HepG2 (cell line): Measurements from ENCODE around the gene WDR31. TPM values are rescaled to one million over a fixed set of nuclear protein-coding genes. Genes with fewer than 3 reads are reported as not detected.
A peak's percentile ranks its signal among the peaks of the same experiment; 100 is the strongest.
"Not testable (repeated sequence)": the region's sequence is repeated elsewhere in the genome, so short reads cannot be mapped to it uniquely, and the experiment has no call there.

Experiments
- ATAC-seq: fragments of 200-7000 bp; cut with Tn5 transposase; 3 replicates; pipeline ENCODE4 v1.9.1; 2020; ENCODE audit warnings: mild to moderate bottlenecking, moderate library complexity
- BruUV-seq: library from RNA; stranded (reverse); fragments of 400-500 nt; replicated peaks from 2 replicates; lab custom pipeline; 2021; lab: Mats Ljungman, UMichigan
- CTCF ChIA-PET: fragments of 300-600 bp; formaldehyde crosslinking; extraction: SDS; loops from one replicate; lab custom pipeline; 2021; ENCODE audit warnings: low total read pairs, inconsistent platforms, low intra/inter-chr PET ratio; lab: Yijun Ruan, JAX
- POLR2A ChIA-PET: fragments of 350-600 bp; sonication (Branson Sonifier 250); formaldehyde crosslinking; loops from one replicate; lab custom pipeline; 2020; ENCODE audit warnings: antibody characterized with exemption, inconsistent platforms; lab: Yijun Ruan, JAX
- DNase-seq: peaks from one replicate; pipeline ENCODE4 v3.0.0-alpha.2; 2015; ENCODE audit warnings: low spot score
- FAIRE-seq: peaks from 3 replicates; lab custom pipeline; 2011; peaks lifted over from hg19 to GRCh38; lab: Jason Lieb, UNC
- H2AFZ ChIP-seq: one replicate; pipeline ENCODE4 v1.6.1; 2011; ENCODE audit warnings: low read length, inconsistent platforms
- H3K27ac ChIP-seq: fragments of 300-600 bp; 3 replicates; pipeline ENCODE4 v1.8.0; 2011; ENCODE audit warnings: mixed run types, mild to moderate bottlenecking, mixed read lengths, low read length, inconsistent platforms; ENCODE audit not compliant: insufficient read depth; ENCODE audit errors: extremely low read length
- H3K27me3 ChIP-seq, 2 experiments: fragments of 200-600 bp in 1 of 2; 2 replicates in 1 of 2; 3 replicates in 1 of 2; pipeline versions ENCODE4 v1.6.0 to v1.8.0; 2011; ENCODE audit warnings: low read length in 2 of 2, mild to moderate bottlenecking in 2 of 2, moderate library complexity in 2 of 2, inconsistent platforms in 1 of 2; ENCODE audit not compliant: insufficient read depth in 2 of 2, control insufficient read depth in 1 of 2
- H3K36me3 ChIP-seq, 2 experiments: fragments of 200-600 bp in 1 of 2; replicated peaks in 1 of 2; 2 replicates in 1 of 2; 3 replicates in 1 of 2; pipeline versions ENCODE4 v1.5.1 to v1.8.0; 2011; ENCODE audit warnings: low read length in 2 of 2, inconsistent platforms in 1 of 2; ENCODE audit not compliant: insufficient read depth in 2 of 2, control insufficient read depth in 1 of 2
- H3K4me1 ChIP-seq: 2 replicates; pipeline ENCODE4 v1.5.1; 2012; ENCODE audit warnings: low read length, inconsistent platforms; ENCODE audit not compliant: insufficient read depth
- H3K4me2 ChIP-seq: 2 replicates; pipeline ENCODE4 v1.6.0; 2011; ENCODE audit warnings: low read depth, low read length, inconsistent platforms
- H3K4me3 ChIP-seq, 3 experiments: fragments of 200-600 bp in 1 of 3; sonication (generic), shearing (Covaris generic) in 1 of 3; replicated peaks in 1 of 3; 2 replicates each; pipeline ENCODE4 v1.5.1; 2011 to 2016; ENCODE audit warnings: low read length in 3 of 3, inconsistent platforms in 2 of 3, low read depth in 2 of 3, mild to moderate bottlenecking in 2 of 3, control low read depth in 1 of 3, mixed read lengths in 1 of 3; ENCODE audit not compliant: insufficient read depth in 1 of 3
- H3K79me2 ChIP-seq: one replicate; pipeline ENCODE4 v1.6.1; 2011; ENCODE audit warnings: low read length, inconsistent platforms; ENCODE audit not compliant: insufficient read depth
- H3K9ac ChIP-seq: 2 replicates; pipeline ENCODE4 v1.6.0; 2011; ENCODE audit warnings: mild to moderate bottlenecking, low read depth, low read length, inconsistent platforms; ENCODE audit not compliant: insufficient read depth
- H3K9me3 ChIP-seq: 2 replicates; pipeline ENCODE4 v1.5.1; 2012; ENCODE audit warnings: mild to moderate bottlenecking, low read length
- H4K20me1 ChIP-seq: 2 replicates; pipeline ENCODE4 v1.6.0; 2011; ENCODE audit warnings: inconsistent platforms, mild to moderate bottlenecking, low read length, moderate library complexity; ENCODE audit not compliant: insufficient read depth
- FOXP1 ChIP-seq, 2 experiments: fragments of 450-650 bp in 1 of 2; IDR thresholded peaks; 2 replicates each; pipeline ENCODE4 v1.6.1; 2017 to 2018; ENCODE audit warnings: antibody characterized with exemption in 1 of 2
- HDAC2 ChIP-seq: sonication (generic); formaldehyde crosslinking; IDR thresholded peaks from 2 replicates; pipeline ENCODE4 v1.4.0; 2020; ENCODE audit warnings: missing genetic modification reagents
- HNF1A ChIP-seq, 2 experiments: sonication (generic) in 1 of 2; formaldehyde crosslinking in 1 of 2; IDR thresholded peaks; 2 replicates each; pipeline versions ENCODE4 v1.4.0 to v1.6.1; 2016 to 2020; ENCODE audit warnings: borderline replicate concordance in 1 of 2, low read depth in 1 of 2, mild to moderate bottlenecking in 1 of 2, missing genetic modification reagents in 1 of 2
- HNF4A ChIP-seq: sonication (generic); formaldehyde crosslinking; IDR thresholded peaks from 2 replicates; pipeline ENCODE4 v1.4.0; 2020; ENCODE audit warnings: missing genetic modification reagents
- KDM6A ChIP-seq: IDR thresholded peaks from 2 replicates; pipeline ENCODE4 v1.6.1; 2016; ENCODE audit warnings: low read depth
- KLF16 ChIP-seq, 2 experiments: sonication (generic) in 1 of 2; formaldehyde crosslinking in 1 of 2; IDR thresholded peaks; 2 replicates each; pipeline versions ENCODE4 v1.6.1 to v1.8.0; 2016 to 2023; ENCODE audit warnings: missing genetic modification reagents in 2 of 2, missing compliant biosample characterization in 1 of 2
- NR2C2 ChIP-seq: sonication (generic); formaldehyde crosslinking; IDR thresholded peaks from 2 replicates; pipeline ENCODE4 v1.4.0; 2020; ENCODE audit warnings: missing genetic modification reagents, mild to moderate bottlenecking, moderate library complexity, borderline replicate concordance
- SOX13 ChIP-seq, 3 experiments: fragments of 450-650 bp in 1 of 3; sonication (generic) in 1 of 3; formaldehyde crosslinking in 1 of 3; IDR thresholded peaks in 2 of 3; conservative IDR thresholded peaks in 1 of 3; 2 replicates each; pipeline versions ENCODE4 v1.5.0 to v1.6.1; 2016 to 2020; ENCODE audit warnings: antibody characterized with exemption in 1 of 3, mild to moderate bottlenecking in 1 of 3, missing compliant biosample characterization in 1 of 3, missing genetic modification reagents in 1 of 3, moderate library complexity in 1 of 3
- ZNF12 ChIP-seq: sonication (generic); formaldehyde crosslinking; IDR thresholded peaks from 2 replicates; pipeline ENCODE4 v1.5.0; 2020; ENCODE audit warnings: missing genetic modification reagents
- ZNF761 ChIP-seq: sonication (generic); formaldehyde crosslinking; conservative IDR thresholded peaks from 2 replicates; pipeline ENCODE4 v1.4.0; 2020; ENCODE audit warnings: mild to moderate bottlenecking, missing genetic modification reagents
- WGBS: methylation state at CpG from one replicate; pipeline ENCODE4 v1.1.6; 2017; ENCODE audit warnings: low lambda C conversion rate; 5-methylcytosine and 5-hydroxymethylcytosine counted together
- in situ Hi-C: cut with HindIII; loops from 2 replicates; pipeline ENCODE4 v1.10.0; 2017; ENCODE audit warnings: low pct_unique_long_range_greater_than_20kb; ENCODE audit not compliant: extremely low pct_ligation_motif_present
- intact Hi-C: fragments of 100-400 bp; cut with micrococcal nuclease; formaldehyde crosslinking; loops from one replicate; pipeline ENCODE4 v1.10.0; 2022; ENCODE audit not compliant: unreplicated experiment
- polyA plus RNA-seq, 8 experiments: library from polyadenylated mRNA; depleted of rRNA in 3 of 8; stranded (reverse) in 7 of 8; unstranded in 1 of 8; fragments of >200 nt; fragmentation: Illumina TruSeq in 4 of 8; extraction: Trizol in 4 of 8; gene quantifications; 2 replicates each; pipeline versions ENCODE4 v1.2.1 to v1.2.3, GENCODE V29; 2011 to 2016; ENCODE audit warnings: low read depth in 4 of 8, missing spikeins in 1 of 8, mixed read lengths in 1 of 8; ENCODE audit not compliant: insufficient read depth in 1 of 8
- total RNA-seq, 5 experiments: library from RNA; depleted of rRNA; stranded (reverse); fragments of >200 nt; fragmentation: Illumina TruSeq; extraction: Trizol; gene quantifications; 2 replicates each; pipeline ENCODE4 v1.2.3, GENCODE V29; 2016; ENCODE audit warnings: low read depth in 1 of 5
- TF ChIP-seq, protein P1 (sequence below): IDR thresholded peaks from 2 replicates; pipeline ENCODE4 v1.6.1; 2012; ENCODE audit warnings: inconsistent platforms
- TF ChIP-seq, protein P2 (sequence below): sonication (generic); formaldehyde crosslinking; IDR thresholded peaks from 2 replicates; pipeline ENCODE4 v1.4.0; 2020; ENCODE audit warnings: missing genetic modification reagents

The WDR31 gene
- total and polyA plus RNA-seq, 2 of the 13 experiments (the other 11 are each of a cell fraction or from before 2014, with no cell fraction given): 0.33 to 1.7 TPM

DNA sequence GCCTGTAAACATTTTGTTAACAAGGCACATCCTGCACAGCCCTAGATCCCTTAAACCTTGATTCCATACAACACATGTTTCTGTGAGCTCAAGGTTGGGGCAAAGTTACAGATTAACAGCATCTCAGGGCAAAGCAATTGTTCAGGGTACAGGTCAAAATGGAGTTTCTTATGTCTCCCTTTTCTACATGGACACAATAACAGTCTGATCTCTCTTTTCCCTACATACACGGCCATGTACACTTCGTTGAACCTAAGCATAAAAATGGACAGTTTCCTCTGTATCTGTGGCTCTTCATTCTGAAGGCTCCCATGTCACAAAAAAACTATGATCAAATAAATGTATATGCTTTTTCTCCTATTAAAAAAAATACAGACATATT is 39.7 kb upstream of the WDR31 start:
- intact Hi-C loops; H3K36me3 ChIP-seq; in situ Hi-C loops; H2AFZ ChIP-seq; DNase-seq; FAIRE-seq; ATAC-seq; CTCF ChIA-PET; H3K9me3 ChIP-seq; H3K27me3 ChIP-seq; BruUV-seq; H4K20me1 ChIP-seq; TF ChIP-seq SOX13 (IDR thresholded peaks at IDR 0.05): not testable (repeated sequence)
- 2% methylated on average over 2 of the region's 2 CpGs for WGBS
- peaks cover 15% of the 10 kb centered on the region for H3K79me2 ChIP-seq
- H3K4me1 ChIP-seq: peaks cover 86% of the 10 kb centered on the region
- H3K27ac ChIP-seq: peak overlapping the region; percentile 83
- peak overlapping the region; percentile 39; the same call in 1 of the 2 replicates for H3K9ac ChIP-seq
- POLR2A ChIA-PET: interaction anchor here (0.9 to 1.3 kb wide), 3 partner anchors 8 to 19 kb away, joined by 3 to 4 read pairs (median 4); no protein-coding TSS in a partner anchor
- peak overlapping the region in 2 of 3 experiments; percentile 25 to 43; a peak in 2 of 6 replicates for H3K4me3 ChIP-seq
- peak overlapping the region; percentile 91 for H3K4me2 ChIP-seq
- TF ChIP-seq KDM6A (peak; percentile 36; the same call in 1 of the 2 replicates), FOXP1 (IDR thresholded peaks at IDR 0.05) (peak; percentile 21; the same call in 1 of the 2 replicates), FOXP1 (CRISPR knock-in tag; IDR thresholded peaks at IDR 0.05) (peak; percentile 25; the same call in 1 of the 2 replicates), HNF1A (IDR thresholded peaks at IDR 0.05; ENCODE audit: low read depth) (peak; percentile 56; the same call in 1 of the 2 replicates), HNF1A (CRISPR knock-in tag; IDR thresholded peaks at IDR 0.05; ENCODE audit: borderline replicate concordance) (peak; percentile 74; the same call in 1 of the 2 replicates), NR2C2 (CRISPR knock-in tag) (peak; percentile 24; the same call in 1 of the 2 replicates), HDAC2 (CRISPR knock-in tag) (0 out of 2 replicates have a peak, but pooled peaks have one; percentile 11), HNF4A (CRISPR knock-in tag) (peak; percentile 28; the same call in 1 of the 2 replicates), ZNF12 (CRISPR knock-in tag) (0 out of 2 replicates have a peak, but pooled peaks have one; percentile 18), KLF16 (CRISPR knock-in tag; IDR thresholded peaks at IDR 0.05) (0 out of 4 replicates have a peak, but pooled peaks of 1 of the 2 experiments have one; percentile 21), ZNF761 (CRISPR knock-in tag) (0 out of 2 replicates have a peak, but pooled peaks have one; percentile 13), SOX13 (CRISPR knock-in tag; conservative IDR thresholded peaks at IDR 0.05 in 1 of 2, IDR thresholded peaks at IDR 0.05 in 1 of 2) (peak in 1 of 2 experiments; percentile 35; a peak in 1 of 4 replicates)
- TF ChIP-seq, protein P1, sequence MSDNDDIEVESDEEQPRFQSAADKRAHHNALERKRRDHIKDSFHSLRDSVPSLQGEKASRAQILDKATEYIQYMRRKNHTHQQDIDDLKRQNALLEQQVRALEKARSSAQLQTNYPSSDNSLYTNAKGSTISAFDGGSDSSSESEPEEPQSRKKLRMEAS: peak; percentile 27; the same call in 1 of the 2 replicates
- TF ChIP-seq, protein P2, sequence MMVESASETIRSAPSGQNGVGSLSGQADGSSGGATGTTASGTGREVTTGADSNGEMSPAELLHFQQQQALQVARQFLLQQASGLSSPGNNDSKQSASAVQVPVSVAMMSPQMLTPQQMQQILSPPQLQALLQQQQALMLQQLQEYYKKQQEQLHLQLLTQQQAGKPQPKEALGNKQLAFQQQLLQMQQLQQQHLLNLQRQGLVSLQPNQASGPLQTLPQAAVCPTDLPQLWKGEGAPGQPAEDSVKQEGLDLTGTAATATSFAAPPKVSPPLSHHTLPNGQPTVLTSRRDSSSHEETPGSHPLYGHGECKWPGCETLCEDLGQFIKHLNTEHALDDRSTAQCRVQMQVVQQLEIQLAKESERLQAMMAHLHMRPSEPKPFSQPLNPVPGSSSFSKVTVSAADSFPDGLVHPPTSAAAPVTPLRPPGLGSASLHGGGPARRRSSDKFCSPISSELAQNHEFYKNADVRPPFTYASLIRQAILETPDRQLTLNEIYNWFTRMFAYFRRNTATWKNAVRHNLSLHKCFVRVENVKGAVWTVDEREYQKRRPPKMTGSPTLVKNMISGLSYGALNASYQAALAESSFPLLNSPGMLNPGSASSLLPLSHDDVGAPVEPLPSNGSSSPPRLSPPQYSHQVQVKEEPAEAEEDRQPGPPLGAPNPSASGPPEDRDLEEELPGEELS (CRISPR knock-in tag): 0 out of 2 replicates have a peak, but pooled peaks have one; percentile 23
